HG03558 (cell line): Measurements from ENCODE around the gene MRI1.
A peak's percentile ranks its signal among the peaks of the same experiment; 100 is the strongest.
"Not testable (repeated sequence)": the region's sequence is repeated elsewhere in the genome, so short reads cannot be mapped to it uniquely, and the experiment has no call there.

ENCODE experiments used
- ATAC-seq: cut with Tn5 transposase; IDR thresholded peaks from one replicate; pipeline ENCODE4 v1.9.1; 2021; ENCODE audit warnings: moderate number of reproducible peaks; ENCODE audit not compliant: unreplicated experiment; ENCODE audit errors: extremely low read depth

The MRI1 gene

DNA sequence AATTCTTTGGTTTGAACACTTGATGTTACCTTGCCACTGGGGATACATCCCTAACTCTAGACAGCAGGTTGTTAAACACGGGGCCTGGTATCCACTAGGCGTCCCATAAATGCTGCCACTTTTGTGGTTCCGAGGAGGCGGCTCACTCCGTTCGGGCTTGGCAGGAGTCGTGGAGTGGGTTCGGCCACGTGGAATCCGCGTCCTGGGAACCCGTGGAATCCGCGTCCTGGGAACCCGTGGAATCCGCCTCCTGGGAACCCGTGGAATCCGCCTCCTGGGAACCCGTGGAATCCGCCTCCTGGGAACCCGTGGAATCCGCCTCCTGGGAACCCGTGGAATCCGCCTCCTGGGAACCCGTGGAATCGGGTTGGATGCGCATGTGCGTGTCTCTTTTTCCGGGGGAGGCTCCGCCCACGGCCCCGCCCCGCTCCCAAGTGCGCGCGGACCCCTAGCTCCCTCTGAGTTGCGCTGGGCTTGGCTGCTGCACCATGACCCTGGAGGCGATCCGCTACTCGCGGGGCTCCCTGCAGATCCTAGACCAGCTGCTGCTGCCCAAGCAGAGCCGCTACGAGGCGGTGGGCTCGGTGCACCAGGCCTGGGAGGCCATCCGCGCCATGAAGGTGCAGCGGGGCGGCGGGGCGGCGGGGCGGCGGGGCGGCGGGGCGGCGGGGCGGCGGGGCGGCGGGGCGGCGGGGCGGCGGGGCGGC lies at the start of gene MRI1:
Gene MRI1 (plus strand): TSS at position 422 of the 707 bp plus-strand sequence. CDS start 67 bp downstream, at position 489.
- ATAC-seq = no peak

DNA sequence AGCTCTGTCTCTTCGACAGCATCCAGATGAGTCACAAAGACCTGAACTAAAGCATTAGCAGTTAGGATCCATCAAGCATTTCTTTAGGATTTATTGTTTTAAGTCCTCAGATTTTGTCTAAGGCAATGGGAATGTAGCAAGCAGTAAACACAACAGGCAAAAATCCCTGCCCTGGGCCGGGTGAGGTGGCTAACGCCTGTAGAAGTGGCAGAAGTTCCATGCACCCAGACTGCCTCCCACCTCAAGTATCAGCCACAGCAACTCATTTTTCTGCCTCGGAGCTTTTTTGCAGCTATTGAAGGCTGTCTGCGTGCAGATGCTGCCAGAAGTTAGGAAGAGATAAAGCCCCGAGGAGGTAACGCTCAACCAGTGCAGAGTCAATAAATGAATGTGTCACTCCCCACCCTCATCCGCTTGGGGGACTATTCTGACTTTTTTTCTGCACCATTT lies 47.1 kb upstream of the MRI1 start:
- no peak for ATAC-seq

- no peak for ATAC-seq
Measured at GRCh38 chr19:13718733-13719132, 45.6 kb upstream of the MRI1 start.

DNA sequence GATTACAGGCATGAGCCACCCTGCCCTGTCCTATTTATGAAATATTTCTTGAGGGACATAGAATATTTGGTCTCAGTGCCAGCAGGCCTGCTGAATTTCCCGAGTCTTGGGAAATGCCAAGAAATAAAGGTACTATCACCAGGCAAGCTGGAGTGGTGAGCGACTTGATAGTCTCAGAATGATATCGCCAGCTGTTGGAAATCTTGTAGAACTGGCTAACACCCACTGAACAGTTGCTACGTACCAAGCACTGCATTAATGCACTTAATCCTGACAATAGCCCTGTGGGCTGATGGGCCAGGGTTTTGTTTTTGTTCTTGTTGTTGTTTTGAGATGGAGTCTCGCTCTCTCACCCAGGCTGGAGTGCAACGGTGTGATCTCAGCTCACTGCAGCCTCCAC lies 42.2 kb upstream of the MRI1 start:
- no peak for ATAC-seq

DNA sequence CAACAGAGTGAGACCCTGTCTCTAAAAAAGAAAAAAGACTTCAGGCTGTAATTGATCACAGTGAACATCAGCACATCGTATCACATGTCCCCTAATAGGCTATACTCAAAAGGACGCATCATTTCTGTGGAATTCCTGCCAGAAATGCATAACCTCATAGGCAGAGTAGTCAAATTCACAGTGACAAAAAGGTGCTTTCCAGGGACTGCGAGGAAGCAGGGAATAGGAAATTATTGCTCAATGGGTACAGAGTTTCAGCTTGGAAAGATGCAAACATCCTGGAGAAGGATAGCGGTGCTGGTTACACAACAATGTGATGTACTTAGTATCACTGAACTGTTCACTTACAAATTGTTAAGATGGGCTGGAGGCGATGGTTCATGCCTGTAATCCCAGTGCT lies 41.1 kb upstream of the MRI1 start:
- ATAC-seq = no peak

DNA sequence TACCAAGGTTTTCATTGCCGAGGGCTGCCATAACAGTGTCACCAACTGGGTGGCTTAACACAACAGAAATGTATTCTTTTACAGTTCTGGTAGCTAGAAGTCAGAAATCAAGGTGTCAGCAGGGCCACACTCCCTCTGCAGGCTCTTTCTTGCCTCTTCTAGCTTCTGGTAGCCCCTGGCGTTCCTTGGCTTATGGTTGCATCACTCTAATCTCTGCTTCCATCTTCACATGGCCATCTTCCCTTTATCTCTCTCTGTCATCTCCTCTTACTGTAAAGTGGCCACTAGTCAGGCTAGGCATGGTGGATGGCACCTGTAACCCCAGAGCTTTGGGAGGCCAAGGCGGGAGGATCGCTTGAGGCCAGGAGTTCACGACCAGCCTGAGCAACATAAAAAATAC lies 38.0 kb upstream of the MRI1 start:
- no peak for ATAC-seq

DNA sequence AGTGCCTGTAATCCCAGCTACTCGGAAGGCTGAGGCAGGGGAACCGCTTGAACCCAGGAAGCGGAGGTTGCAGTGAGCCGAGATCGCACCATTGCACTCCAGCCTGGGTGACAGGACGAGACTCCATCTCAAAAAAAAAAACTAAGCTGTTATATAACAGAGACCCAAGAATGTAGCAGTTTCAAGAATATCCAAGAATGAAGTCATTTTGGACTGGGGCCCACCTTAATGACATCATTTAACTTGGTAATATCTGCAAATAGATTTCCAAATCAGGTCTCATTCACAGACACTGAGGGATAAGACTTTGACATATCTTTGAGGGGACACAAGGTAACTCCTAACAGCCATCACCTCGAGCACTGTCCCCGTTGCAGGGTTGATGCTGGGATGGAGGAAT lies 36.5 kb upstream of the MRI1 start:
- no peak for ATAC-seq

DNA sequence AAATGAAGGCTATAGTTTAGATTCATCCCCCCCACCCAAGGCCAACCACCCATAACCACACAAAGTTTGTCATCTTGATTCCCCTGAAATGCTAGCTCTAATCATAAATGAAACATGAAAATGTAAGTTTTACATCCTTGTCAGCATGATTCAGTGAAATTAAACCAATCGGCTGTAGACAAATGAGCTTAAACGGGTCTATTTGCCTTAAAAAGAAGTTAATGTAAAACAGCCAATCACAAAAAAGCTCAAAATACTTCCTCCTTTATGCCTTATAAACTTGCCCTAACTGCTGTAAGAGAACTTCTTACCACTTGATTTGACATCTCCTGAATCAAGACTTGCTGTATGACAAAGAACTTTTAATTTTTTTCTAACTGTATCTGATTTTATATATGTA lies 34.5 kb upstream of the MRI1 start:
- ATAC-seq = no peak

GRCh38 chr19:13731147-13731964 lies 33.0 kb upstream of the MRI1 start:
- peak; percentile 77 for ATAC-seq

DNA sequence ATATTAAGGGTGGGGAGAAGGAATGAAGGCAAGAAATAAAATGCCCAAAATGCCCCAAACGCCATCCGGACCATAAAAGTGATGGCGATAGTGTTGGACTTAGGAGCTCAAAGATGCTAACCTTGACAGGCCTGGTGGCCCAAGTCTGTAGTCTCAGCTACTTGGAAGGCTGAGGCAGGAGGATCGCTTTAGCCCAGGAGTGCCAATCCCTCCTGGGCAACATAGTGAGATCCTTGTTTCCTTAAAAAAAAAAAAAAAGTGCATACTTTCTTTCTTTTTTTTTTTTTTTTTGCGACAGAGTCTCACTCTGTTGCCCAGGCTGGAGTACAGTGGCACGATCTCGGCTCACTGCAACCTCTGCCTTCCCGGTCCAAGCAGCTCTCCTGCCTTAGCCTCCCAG lies 32.0 kb upstream of the MRI1 start:
- no peak for ATAC-seq

DNA sequence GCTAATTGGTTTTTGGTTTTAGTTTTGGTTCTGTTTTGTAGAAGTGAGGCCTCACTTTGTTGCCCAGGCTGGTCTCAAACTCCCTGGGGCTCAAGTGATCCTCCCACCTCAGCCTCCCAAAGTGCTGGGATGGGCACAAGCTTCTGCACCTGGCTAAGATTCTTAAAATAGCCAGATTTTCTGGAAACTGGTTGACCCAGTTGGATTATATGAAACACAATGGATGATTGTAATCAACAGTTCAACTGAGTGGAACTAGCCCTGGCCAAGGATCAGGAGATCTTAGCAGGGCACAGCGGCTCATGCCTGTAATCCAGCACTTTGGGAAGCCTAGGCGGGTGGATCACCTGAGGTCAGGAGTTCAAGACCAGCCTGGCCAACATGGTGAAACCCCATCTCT lies 29.6 kb upstream of the MRI1 start:
- ATAC-seq = no peak

DNA sequence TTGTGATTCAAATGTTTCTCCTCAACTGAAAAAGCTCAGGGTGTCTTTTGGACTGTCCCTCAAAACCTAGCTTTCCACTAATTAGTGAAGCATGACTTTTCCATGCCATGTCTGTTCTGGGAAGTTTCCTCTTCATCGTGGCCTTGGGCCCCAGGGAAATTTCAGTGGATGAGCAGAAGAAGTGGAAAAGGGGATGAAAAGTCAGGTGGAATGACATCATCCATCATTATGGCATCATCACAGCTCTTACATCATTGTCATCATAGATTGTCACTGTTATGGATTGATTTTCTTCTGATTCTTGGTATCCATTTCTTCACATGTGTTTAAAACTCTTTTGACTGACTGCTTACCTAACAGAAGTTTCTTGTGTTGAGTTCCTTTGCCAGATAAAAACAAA lies 26.2 kb upstream of the MRI1 start:
- ATAC-seq = no peak

GRCh38 chr19:13741893-13742292 lies 22.4 kb upstream of the MRI1 start:
- no peak for ATAC-seq

- no peak for ATAC-seq
Measured at GRCh38 chr19:13742756-13743155, 21.6 kb upstream of the MRI1 start.

DNA sequence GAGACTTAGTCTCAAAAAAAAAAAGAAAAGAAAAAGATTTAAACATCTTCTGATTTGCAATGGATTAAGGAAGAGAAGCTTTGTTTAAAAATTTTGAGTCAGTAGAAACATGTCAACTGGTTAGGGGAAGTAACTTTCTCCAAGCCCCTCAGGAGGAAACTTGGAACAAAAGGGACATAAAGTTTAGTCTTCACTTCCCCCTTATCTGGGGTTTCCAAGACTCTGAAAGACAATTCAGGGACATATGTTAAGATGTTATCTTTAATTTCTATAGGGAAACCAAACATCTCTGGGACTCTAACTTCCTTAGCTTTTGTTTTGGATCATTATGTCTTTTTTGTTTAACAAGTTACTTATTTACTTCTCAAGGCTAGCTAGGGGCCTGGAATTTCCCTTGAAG lies 20.1 kb upstream of the MRI1 start:
- ATAC-seq = no peak

DNA sequence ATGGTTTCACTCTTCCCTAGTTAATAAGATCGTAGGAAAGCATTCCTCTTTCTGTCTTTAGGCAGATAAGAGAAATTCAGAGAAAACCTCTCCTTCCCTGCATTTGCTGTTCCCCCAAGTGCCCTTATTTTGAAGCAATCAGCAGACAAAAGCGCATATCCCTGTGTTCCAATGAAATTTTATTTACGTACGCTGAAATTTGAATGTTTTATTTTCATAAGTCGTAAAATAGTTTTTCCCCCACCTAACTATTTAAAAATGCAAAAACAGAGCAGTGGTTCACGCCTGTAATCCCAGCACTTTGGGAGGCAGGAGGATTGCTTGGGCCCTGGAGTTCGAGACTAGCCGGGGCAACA lies 17.2 kb upstream of the MRI1 start:
- no peak for ATAC-seq

DNA sequence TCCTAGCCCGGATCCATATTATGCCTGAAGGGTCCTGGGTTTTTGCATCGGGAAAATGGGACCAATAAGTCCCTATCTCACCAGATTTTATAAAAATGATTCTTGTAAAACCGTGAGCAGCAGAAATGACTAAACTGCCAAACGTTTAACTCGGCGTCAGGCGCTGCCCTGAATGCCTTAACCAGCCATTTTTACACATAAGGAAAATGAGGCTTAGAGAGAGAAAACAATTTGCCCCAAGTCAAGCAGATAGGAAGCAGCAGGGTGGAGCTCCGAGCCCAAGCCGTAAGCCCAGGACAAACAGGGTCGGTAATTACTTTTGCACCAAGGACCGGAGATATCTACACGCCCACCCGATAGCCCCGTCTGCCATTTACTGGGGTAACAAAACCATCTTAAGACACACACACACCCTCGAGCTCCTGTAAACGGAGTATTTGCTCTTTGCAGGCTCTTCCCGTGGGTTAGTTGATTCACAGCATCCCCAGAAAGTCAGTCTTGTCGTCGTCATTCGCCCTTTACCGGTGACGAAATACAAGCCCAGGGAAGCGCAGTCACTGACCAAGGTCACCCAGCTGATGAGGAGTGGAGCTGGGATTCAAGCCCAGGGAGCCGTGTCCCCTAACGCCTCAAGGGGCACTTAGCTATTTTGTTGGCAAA lies 16.0 kb upstream of the MRI1 start:
- no peak for ATAC-seq

GRCh38 chr19:13751436-13751835 lies 12.9 kb upstream of the MRI1 start:
- ATAC-seq = no peak

DNA sequence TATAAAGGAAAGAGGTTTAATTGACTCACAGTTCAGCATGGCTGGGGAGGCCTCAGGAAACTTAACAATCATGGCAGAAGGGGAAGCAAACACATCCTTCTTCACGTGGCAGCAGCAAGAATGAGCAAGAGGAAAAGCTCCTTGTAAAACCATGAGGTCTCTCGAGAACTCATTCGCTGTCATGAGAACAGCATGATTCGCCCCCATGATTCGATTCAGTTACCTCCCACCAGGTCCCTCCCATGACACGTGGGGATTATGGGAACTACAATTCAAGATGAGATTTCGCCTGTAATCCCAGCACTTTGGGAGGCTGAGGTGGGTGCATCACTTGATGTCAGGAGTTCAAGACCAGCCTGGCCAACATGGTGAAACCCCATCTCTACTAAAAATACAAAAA lies 10.7 kb upstream of the MRI1 start:
- not testable (repeated sequence) for ATAC-seq

DNA sequence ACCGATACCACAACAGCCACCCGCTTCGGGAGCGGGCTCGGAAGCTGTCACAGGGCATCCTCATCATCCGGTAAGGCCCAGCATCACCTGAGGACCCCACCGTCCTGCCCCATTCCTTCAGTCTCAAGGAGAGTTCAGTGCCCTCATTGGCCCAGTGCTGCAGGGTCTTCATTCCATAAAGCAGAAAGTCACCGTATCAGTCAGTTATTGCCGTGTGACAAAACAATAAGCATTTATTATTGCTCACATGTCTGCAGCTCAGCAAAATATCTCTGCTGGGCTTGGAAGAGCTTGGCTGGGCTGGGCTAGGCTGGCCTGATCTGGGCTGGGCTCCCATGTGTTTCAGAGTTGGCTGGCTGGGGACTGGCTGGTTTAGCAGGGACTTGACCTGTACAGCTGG lies 8.1 kb upstream of the MRI1 start:
- ATAC-seq = no peak
